ENCODE measurements around the gene PARP3. TPM values are rescaled to one million over a fixed set of nuclear protein-coding genes. Genes with fewer than 3 reads are reported as not detected.

PARP3 gene
- total RNA-seq, 3 donors from 2014 or later (not counting 1 experiment from before 2014, with no cell fraction given): 4.6 to 7.4 (median 5.6) TPM

DNA sequence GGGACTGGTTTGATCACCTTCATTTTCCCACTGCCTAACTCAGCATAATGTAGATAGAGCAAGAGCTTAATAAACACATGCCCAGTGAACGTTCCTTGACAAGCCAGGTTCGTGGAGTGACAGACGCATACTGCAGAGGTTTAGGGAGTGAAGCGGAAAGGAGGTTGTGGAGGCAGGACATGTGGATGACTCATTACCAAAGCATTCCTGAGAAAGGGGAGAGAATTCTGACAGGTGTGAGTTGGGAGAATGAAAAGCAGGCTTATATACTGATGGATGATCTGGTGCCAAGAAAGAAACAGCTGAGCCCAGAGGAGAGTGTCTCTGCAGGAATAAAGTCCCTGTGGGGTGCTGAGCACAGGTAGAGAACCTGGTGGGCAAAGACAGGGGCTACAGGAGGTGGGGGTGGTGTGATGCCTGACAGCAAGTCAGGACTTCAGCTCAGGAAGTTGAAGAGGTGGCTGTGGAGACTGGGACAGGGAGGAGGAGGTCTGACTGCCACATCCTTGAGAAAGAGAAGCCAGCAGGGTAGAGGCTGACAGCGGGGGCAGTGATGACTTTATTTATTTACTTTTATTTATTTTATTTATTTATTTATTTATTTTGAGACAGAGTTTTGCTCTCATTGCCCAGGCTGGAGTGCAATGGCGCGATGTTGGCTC, 55.9 kb downstream of the PARP3 start:
- no peak for ATAC-seq
- TF ChIP-seq, protein P1, sequence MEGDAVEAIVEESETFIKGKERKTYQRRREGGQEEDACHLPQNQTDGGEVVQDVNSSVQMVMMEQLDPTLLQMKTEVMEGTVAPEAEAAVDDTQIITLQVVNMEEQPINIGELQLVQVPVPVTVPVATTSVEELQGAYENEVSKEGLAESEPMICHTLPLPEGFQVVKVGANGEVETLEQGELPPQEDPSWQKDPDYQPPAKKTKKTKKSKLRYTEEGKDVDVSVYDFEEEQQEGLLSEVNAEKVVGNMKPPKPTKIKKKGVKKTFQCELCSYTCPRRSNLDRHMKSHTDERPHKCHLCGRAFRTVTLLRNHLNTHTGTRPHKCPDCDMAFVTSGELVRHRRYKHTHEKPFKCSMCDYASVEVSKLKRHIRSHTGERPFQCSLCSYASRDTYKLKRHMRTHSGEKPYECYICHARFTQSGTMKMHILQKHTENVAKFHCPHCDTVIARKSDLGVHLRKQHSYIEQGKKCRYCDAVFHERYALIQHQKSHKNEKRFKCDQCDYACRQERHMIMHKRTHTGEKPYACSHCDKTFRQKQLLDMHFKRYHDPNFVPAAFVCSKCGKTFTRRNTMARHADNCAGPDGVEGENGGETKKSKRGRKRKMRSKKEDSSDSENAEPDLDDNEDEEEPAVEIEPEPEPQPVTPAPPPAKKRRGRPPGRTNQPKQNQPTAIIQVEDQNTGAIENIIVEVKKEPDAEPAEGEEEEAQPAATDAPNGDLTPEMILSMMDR (IDR thresholded peaks at IDR 0.05): no peak
- Mint-ChIP-seq H3K27ac (no peak overlapping the region), H3K27me3 (ENCODE audit: low read depth in 2 of 2) (peaks cover 0 to 4% of the 10 kb centered on the region in 2 donors), H3K4me1 (peaks cover 18 to 35% of the 10 kb centered on the region in 2 donors), H3K4me3 (no peak overlapping the region), H3K36me3 (no peaks in the 10 kb centered on the region), H3K9me3 (no peaks in the 10 kb centered on the region)
- H3K4me3 ChIP-seq (ENCODE audit: low read length): no peak overlapping the region
- no peaks in the 10 kb centered on the region for H3K27me3 ChIP-seq (ENCODE audit: control insufficient read depth, insufficient read depth, low read length)
- H3K9me3 ChIP-seq (ENCODE audit: control insufficient read depth, insufficient read depth, low read length): no peaks in the 10 kb centered on the region
- peaks cover 15% of the 10 kb centered on the region for H3K36me3 ChIP-seq (ENCODE audit: control insufficient read depth, insufficient read depth, low read length)
- no peak for DNase-seq
- H3K4me1 ChIP-seq (ENCODE audit: control insufficient read depth, insufficient read depth, low read length): peaks cover 30% of the 10 kb centered on the region
- 92% methylated on average over 6 of the region's 7 CpGs for WGBS (ENCODE audit: insufficient coverage)
- intact Hi-C loops (cut with micrococcal nuclease): no loop called here
- no peak overlapping the region for H3K27ac ChIP-seq (ENCODE audit: low read length)

Other genes starting within 250 kb of the PARP3 start
- 1 to 10 TPM; 5.6 to 8.0 (median 7.4) TPM for gene GRM2, start 235.3 kb upstream of the PARP3 start, total RNA-seq
- not detected for gene IQCF6, start 163.1 kb upstream of the PARP3 start, total RNA-seq
- not detected for gene IQCF2, start 80.7 kb upstream of the PARP3 start, total RNA-seq
- not detected for gene IQCF5, start 66.8 kb upstream of the PARP3 start, total RNA-seq
- not detected for gene IQCF1, start 39.0 kb upstream of the PARP3 start, total RNA-seq
- 10 to 100 TPM; 11.2 to 13.0 (median 12.7) TPM for gene RRP9, start 459 bp upstream of the PARP3 start, total RNA-seq
- not detected for gene GPR62, start 13.0 kb downstream of the PARP3 start, total RNA-seq
- gene PCBP4, start 25.1 kb downstream of the PARP3 start, total RNA-seq: 10 to 100 TPM; 15.0 to 24.7 (median 18.4) TPM
- gene ABHD14B, start 31.7 kb downstream of the PARP3 start, total RNA-seq: 10 to 100 TPM; 32.8 to 42.2 (median 34.2) TPM
- gene ABHD14A, start 32.7 kb downstream of the PARP3 start, total RNA-seq: 10 to 100 TPM; 12.0 to 14.7 (median 13.4) TPM
- 10 to 100 TPM in 2 of 3 donors, 1 to 10 TPM in 1; 8.4 to 19.5 (median 13.8) TPM for gene ACY1, start 41.2 kb downstream of the PARP3 start, total RNA-seq
- 100 to 1,000 TPM; 486 to 819 (median 797) TPM for gene RPL29, start 53.5 kb downstream of the PARP3 start, total RNA-seq
- gene DUSP7, start 114.2 kb downstream of the PARP3 start, total RNA-seq: 10 to 100 TPM in 2 of 3 donors, 1 to 10 TPM in 1; 8.7 to 17.4 (median 11.6) TPM
- gene POC1A, start 212.1 kb downstream of the PARP3 start, total RNA-seq: 1 to 10 TPM; 1.3 to 2.6 (median 2.4) TPM